GM19023 (cell line): ENCODE measurements around the gene NPY2R.

ENCODE experiments used
- ATAC-seq: cut with Tn5 transposase; IDR thresholded peaks from one replicate; pipeline ENCODE4 v1.9.1; 2021; ENCODE audit warnings: mild to moderate bottlenecking, moderate library complexity; ENCODE audit not compliant: unreplicated experiment

The NPY2R gene

GRCh38 chr4:155208258-155209054 lies at the start of gene NPY2R:
Gene NPY2R (plus strand): TSS chr4:155208636. CDS start chr4:155213940, 5,304 bp downstream.
- no peak for ATAC-seq

DNA sequence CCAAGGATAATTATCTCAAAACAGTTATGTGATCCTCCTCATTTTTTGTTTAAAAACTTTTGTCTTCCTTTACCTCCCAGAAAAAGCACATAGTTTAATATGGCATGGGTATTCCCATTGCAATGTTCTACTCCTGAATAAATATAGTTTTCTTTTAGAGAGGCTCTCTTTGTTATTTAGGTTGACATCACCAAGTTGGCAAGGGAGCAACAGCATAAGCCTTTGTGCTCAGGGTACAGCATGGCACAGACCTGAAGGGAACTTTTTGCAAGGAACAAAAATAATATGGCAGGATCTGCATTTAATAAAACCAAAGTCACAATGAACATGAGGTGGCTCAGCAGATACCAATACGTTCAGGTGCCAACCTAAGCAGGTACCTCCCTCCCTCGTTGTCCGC lies 47.1 kb upstream of the NPY2R start:
- ATAC-seq, result no peak

- ATAC-seq, result no peak
These were observed 43.7 kb upstream of the NPY2R start for GRCh38 chr4:155164718-155165117.

- ATAC-seq, result no peak
These were observed 37.9 kb upstream of the NPY2R start for GRCh38 chr4:155170569-155170968.

GRCh38 chr4:155173371-155173770 lies 35.1 kb upstream of the NPY2R start:
- ATAC-seq, result no peak

DNA sequence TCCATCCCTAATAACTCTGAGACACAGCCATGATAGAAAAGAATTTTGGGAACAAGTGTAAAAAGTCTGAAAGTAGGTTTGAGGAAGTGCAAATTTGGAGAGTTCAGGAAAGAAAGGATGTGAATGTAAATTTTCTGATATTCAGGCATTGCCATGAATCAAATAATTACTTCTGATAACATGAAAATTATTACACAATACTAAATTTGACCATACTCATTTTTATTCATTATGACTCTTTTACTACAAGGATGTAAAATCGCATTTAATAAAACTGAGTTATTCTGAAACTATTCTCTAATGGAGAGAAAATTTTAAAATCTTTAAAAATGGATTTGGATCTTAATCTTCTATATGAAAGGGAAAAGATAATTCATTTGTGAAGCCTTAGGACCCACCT lies 33.8 kb upstream of the NPY2R start:
- no peak for ATAC-seq

DNA sequence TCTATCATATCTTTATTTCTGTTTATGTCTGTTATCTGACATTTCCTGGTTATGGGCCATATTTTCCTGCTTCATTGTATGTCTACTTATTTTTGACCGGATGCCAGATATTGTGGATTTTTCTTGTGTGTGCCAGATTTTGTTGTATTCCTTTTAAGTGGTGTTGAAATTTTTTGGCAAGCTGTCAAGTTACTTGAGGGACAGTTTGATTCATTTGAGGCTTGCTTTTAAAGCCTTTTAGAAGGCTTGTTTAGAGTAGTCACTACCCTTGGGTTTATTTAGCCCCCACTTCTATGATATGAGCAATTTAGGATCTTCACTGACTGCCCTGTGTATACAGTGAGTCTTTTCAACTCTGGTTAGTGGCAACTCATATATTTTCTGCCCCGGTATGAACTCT lies 29.2 kb upstream of the NPY2R start:
- ATAC-seq, result no peak

DNA sequence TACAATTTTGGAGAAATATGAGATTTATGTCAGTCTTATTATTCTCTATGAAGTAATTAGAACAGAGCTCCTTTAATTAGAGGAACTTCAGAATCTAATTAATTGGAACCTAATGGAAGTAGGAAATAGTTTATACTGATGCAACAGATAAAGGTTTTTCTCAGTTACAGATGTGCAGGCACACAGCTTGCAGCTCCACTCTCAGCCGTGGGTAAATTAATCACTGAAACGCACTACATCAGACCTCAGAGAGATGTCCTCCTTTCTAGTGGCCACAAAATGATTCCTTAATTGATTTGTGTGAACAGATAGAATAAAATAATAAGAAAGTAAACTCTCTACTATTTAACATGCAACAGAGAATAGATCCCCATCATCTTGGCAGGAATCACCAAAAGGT lies 21.5 kb upstream of the NPY2R start:
- ATAC-seq, result no peak

- no peak for ATAC-seq
These were observed 20.4 kb upstream of the NPY2R start for GRCh38 chr4:155187989-155188388.

GRCh38 chr4:155190099-155190498 lies 18.3 kb upstream of the NPY2R start:
- no peak for ATAC-seq

GRCh38 chr4:155197757-155198156 lies 10.7 kb upstream of the NPY2R start:
- no peak for ATAC-seq

- ATAC-seq, result no peak
These were observed 740 bp upstream of the NPY2R start for GRCh38 chr4:155207534-155208257.

- ATAC-seq, result no peak
These were observed 11.6 kb downstream of the NPY2R start for GRCh38 chr4:155220025-155220424.

- ATAC-seq, result no peak
These were observed 18.7 kb downstream of the NPY2R start for GRCh38 chr4:155227131-155227530.

GRCh38 chr4:155228713-155229112 lies 20.3 kb downstream of the NPY2R start:
- ATAC-seq, result no peak

DNA sequence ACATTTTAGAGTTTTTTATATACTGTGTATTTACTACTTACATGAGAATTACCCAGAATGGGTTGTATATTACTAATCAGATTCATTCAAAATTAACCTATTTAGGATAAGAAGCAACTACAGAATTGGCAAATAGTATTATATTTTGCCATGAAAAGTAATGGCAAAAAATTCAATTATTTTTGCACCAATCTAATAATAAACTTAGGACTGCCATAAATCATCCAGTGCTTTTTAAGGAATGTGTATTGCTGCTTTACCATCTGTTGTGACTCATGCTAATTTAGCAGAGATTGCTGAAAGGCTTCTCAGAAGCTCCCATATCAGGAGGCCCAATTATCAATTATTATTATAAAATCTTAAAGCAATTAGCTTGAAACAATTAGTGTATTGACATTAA lies 24.0 kb downstream of the NPY2R start:
- no peak for ATAC-seq

DNA sequence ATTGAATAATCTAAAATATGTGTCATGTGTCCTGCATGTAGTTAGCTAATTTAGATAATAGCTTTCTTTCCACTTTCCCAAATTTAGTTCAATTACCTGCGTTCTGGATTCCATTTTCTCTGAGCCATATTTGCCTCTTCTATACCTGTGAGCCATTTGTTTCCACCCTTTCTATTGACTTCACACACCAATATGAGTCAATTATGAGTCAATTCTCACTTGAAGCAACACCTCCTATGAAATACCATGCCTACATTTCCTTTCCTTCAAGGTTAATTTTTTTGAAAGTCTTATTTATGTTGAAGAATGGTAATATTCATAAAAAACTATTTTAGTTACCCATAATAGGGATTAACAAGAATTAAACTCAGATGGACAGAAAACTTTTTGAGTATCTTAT lies 25.8 kb downstream of the NPY2R start:
- no peak for ATAC-seq

DNA sequence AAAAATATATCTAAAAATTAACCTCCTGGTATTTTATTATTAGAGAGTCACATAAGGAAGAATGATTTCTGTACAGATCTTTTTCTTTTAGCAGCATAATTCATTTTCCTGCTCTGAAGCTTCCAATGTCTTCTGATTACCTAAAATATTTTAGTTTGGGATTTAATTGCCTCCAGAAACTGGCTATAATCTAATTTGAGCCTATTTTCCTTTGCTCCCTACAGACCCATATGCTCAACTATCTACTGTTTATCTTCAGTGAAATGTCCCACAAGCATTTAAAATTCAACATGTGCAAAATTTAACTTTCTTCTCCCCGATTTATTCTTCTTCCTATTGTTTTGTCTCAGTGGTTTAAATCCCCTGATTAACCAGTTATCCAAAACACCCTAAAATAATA lies 29.1 kb downstream of the NPY2R start:
- no peak for ATAC-seq

- no peak for ATAC-seq
These were observed 32.8 kb downstream of the NPY2R start for GRCh38 chr4:155241225-155241624.

DNA sequence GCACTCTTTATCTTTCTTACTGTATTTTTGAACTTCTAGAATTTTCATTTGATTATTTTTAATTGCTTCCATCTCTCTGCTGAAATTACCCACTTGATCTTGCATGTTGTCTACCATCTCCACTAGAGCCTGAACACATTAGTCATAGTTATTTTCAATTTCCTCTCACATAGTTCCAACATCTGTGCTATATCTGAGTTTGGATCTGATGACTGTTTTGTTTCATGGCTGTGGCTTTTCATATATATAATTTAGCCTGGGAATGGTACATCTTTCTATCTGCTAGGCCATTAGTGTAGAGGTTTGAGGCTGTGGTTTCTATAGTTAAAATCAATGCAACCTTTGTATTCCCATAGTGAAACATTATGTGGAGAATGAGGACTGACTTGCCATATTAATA lies 33.2 kb downstream of the NPY2R start:
- ATAC-seq, result no peak

DNA sequence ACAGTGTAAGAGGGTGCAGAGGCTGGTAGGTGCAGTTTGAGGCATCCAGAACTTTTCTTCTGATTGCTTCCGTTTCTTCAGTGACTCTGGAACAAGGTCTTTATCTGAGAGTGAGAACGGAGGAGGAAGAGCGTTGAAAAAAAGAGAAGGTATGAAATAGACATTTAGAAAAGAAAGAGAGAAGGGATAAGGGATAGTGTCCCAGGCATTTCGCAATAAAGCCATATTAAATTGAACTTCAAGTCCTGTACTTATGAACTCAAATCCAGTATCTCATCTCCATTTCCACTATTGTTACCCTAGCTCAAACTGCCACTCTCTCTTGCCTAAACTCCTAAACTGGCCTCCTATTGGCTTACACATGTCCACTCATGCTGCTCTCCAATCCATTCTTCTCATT lies 36.7 kb downstream of the NPY2R start:
- ATAC-seq, result no peak
